GM18502 (cell line): ENCODE measurements around the gene CACNA2D4.

ENCODE experiments used
- ATAC-seq: cut with Tn5 transposase; IDR thresholded peaks from one replicate; pipeline ENCODE4 v1.9.1; 2021; ENCODE audit warnings: mild to moderate bottlenecking; ENCODE audit not compliant: unreplicated experiment, poor library complexity

Gene CACNA2D4

DNA sequence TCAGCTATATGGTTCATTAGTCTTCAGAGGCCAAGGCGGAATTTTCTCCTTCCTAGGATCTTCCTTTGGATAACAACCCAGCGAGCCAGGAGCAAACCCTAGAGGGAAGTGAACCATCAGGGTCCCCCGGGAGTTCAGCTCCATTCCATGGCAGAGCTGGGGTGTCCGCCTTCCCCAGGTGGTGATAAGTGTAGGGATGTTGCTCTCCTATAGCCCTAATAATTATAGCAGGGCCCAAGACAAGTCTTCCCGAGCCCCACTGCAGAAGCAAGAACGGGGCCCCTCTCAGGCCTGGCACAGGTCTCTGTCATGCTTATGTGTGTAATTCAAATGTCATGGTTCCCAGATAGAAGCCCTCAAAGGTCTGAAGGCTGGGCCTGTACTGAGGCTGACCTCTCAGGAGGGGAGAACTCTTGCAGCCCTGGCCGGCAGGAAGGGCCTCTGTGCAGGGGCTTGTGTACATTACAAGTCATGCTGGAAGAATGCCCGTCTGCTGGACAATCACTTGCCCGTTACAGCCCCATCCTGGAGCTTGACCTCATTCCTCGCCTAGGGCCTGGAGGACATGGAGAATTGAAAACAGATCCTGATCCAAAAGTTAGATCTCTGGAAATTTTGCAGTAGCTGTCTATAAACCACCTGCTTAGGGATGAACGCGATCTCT lies 80.8 kb downstream of the CACNA2D4 start:
- ATAC-seq, result no peak

DNA sequence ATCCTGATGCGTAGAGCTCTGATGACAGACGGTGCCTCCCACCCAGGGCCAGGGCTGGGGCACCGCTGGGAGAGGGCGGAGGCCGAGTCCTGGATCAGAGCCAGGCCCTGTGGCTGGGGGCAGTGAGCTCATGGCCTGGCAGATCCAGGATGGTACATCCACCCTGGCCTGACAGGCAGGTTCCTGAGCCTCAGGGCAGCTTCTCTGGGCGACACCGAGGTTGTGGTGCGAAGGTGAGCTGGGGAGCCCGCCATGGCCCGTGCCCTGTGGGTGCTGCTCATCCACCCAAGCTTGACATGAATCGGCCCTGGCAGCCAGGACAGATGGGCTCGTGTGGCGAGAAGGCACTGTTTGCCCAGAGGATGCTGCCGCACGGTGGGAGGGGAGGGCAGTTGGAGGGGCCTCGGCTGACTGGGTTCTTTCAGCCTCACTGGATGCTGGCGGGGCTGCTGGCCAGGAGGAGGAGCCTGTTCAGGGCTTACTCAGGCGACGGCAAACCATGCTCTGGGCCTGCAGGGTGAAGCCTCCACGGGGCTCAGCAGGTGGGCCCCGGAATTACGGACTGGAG lies 81.5 kb downstream of the CACNA2D4 start:
- ATAC-seq, result no peak

DNA sequence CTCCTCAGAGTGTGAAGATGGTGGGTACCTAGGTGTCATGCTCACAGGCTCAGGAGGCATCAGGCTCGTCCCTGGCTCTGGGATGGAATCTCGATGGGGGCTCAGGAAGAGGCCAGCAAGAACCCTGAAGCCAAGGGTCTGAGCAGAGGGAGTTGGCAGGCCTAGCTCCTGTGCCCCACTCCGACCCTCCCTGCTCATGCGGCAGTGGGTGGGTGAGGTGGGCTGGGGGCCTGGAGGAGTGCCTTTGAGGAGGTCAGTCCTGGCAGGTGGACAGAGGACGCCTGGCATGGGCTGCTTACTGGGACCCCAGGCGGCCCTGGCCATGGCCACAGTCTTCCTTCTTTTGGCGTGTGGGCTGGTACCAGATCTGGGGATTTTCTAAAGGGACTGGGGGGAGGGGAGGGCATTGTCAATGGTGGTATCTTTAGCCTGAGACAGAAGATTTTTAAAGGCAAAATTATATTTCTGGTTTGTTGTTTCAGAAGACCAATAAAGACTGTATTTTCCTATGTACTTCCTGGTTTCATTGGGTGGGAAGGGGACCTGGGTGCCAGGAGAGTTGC lies 82.1 kb downstream of the CACNA2D4 start:
- no peak for ATAC-seq

DNA sequence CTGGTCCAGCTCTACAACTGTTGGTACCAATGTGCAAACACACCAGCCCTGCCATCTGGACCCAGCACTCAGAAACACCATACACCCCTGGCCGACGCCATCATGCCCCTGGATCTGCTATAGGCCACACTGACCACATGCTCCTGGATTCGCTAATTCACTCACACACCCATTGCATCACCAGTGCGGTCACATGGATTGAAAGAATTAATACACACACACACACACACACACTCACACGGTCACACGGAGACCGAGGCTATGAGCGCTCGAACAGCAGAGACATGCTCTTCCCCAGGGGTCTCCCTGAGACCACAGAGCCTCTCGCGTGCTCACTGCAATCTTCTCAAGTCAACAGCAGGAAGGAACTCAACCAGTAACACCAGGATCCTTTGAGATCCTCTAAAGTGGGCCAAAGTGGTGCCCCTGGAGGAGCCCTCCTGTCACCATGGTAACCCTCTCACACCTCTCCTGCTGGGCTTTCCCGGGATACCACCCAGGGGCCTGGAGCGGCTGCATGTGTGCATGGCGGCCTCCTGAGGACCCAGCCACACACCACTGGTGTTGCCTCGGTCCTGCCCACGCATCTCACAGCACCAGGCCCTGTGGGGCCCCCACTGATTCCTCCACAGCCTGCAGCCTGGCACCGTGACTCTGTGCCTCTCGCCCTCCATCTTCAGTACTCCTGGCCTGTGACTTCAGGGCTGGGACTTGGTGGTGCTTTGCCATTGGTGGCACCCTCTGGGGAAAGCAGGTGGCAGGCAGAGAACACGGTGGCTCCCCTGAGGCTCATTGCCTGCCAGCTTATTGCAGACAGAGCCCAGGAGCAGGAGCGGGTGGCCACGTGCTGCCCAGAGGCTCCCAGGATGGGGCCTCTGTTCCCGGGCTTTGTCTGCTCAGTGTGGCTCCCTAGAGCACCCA lies 83.0 kb downstream of the CACNA2D4 start:
- no peak for ATAC-seq

DNA sequence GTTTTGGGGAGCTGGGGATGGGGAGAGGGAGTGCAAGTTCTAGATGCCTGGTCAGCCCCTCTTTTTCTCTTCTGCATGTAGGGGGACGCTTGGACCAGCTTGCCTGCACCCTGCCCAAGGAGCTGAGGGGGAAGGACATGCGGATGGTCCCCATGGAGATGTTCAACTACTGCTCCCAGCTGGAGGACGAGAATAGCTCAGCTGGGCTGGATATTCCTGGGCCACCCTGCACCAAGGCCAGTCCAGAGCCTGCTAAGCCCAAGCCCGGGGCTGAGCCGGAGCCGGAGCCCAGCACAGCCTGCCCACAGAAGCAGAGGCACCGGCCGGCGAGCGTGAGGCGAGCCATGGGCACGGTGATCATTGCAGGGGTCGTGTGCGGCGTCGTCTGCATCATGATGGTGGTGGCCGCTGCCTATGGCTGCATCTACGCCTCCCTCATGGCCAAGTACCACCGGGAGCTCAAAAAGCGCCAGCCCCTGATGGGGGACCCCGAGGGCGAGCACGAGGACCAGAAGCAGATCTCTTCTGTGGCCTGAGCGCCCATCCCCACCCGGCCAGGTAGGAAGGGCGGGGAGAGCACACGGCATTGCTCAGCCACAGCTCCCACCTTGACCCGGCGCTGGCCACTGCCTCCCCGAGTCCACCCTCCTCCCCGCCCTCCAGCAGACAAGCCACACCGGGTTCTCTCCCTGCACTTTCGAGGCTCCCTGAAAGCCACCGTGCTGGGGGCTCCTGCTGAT lies 84.1 kb downstream of the CACNA2D4 start:
- no peak for ATAC-seq

DNA sequence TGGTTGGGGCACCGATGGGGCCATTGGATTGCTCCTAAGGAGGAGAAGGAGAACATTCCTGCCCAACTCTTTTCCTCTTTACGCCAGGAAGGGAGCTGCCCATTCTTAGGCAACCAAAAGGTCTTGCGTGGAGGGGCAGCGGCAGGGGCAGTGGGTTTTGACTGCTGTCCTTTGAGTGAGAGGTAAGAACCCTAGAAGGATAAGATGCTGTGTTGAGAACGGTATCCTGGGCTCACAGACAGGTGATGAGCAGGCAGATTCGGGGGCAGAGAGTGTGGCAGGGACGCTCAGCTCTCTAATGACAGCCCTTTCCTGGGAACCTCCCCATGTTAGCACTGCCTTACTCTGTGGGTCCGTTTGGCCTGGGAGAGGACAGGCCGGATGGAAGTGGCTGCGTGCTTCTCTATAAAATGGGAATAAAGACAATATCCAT lies 84.8 kb downstream of the CACNA2D4 start:
- no peak for ATAC-seq

DNA sequence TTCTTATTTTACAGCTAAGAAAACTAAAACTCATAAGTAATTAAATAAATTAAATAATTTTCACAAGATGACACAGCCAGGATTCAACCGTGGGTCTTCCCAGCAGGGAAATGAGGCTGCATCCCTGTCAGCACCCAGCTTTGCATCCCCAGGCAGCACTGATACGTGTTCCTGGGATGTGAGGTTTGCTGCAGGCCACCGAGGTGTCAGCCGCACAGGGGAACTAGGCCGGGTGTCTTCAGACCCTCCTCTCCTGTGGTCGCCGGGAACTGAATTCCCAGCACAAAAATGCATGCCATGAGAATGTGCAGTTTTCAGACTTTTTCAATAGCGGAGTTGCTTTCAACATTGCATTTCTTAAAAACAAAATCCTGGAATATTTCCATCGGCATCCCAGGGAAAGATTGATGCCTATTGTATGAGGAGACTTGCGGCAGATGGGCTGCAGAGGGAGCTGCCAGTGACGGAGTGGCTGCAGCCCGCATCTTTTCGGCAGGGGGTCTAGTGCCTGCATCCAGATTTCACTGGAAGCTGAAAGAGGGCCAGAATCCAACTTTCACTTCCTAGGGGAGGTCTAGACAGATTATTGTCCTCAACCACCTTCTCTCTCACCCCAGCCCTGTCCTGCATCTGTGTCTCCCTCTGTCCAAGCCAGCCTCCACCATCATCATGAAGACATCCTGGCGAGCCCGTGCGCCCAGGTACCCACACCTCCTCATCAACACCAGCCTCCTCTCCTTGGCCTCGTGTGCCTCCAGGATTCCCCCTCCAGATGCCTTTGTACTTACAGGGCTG lies 85.5 kb downstream of the CACNA2D4 start:
- no peak for ATAC-seq

DNA sequence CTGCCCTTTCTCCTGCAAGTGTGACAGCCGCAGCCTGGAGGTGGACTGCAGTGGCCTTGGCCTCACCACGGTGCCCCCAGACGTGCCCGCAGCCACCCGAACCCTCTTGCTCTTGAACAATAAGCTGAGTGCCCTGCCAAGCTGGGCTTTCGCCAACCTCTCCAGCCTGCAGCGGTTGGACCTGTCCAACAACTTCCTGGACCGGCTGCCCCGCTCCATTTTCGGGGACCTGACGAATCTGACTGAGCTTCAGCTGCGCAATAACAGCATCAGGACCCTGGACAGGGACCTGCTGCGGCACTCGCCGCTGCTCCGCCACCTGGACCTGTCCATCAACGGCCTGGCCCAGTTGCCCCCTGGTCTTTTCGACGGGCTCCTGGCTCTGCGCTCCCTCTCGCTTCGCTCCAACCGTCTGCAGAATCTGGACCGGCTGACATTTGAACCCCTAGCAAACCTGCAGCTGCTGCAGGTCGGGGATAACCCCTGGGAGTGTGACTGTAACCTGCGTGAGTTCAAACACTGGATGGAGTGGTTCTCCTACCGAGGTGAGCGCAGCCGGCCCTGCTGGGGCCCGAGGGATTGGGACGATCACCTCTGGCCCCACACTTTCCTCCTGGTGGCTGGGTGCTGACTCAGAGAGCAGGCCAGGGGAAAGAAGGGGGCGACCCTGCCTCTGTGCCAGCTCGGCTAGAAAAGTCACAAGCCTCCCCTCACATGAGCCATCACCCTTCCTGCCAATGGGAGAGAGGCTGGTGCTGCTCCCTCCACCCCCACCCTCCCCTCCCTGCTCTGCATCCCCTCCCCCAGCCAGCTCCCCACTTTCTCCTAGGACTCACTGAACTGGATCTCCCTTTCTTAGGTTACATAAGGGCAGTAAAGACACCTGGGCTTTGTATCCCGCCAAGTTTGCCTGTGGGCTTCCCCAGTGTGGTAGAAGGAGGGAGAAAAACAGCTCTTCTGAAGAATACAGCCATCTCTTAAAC lies 87.2 kb downstream of the CACNA2D4 start:
- no peak for ATAC-seq

DNA sequence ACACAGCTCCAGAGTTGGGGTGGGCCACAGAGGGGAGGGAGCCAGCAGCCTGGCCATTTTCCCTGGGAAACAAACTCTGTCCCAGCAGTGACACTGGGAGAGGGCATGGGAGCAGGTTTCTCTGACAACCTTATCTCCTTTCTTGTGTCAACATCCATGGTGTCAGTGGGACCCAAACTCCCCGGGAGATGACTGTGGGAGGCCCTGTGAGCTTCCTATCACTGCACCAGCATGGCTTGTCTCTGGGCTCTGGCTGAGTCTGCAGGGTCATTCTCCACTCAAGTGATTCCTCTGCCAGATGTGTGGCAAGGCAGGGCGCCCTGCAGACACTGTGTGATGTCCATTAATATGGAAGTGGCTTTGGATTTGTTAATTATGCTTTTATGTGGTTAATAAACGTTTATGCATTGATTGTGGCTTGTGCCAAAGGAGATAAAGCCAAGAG lies 88.0 kb downstream of the CACNA2D4 start:
- ATAC-seq, result no peak

DNA sequence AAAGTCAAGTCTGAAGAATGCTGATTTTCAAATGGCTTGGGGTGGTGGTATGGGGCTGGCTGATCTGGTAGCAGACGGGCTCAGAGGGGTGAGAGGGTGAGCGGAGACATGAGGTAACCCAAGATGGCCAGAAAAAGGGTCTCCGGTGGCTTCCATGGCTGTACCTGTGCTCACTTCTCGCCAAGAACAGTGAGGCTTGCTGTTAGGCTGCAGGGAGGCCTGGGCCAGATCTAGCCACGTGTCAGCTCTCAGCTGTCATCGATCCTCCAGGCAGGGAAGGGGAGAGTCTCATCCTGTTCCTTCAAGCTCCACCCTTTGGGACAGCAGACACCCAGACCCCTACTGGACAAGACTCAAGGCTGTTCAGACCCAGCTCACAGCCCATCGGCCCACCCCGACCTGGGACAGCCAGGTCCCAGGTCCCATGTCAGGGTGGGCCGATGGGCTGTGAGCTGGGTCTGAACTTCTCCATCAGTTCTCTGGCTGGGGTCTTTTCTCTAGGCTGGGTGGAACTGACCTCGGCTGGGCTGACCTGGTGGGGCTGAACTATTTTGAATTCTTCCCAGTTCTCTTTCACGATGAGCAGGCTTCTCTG lies 89.0 kb downstream of the CACNA2D4 start:
- no peak for ATAC-seq

DNA sequence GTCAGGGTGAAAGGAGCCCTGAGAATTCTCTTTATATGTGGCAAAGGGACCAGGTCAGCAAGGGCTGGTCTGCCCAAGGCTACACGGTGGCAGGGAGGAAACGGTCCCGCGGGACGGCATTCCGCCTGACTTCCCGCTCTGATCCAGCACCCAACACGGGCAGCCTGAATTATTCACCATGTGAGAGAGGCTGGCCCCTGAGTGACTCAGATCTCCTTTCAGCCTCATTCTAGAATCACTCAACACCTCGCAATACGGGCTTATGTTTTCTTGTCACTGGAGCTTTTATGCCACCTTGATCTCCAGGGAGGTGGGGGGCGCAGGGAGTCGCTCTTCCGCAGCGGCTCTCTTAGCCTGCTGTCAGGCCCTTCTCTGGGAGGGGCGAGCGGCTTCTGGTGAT lies 89.6 kb downstream of the CACNA2D4 start:
- no peak for ATAC-seq

DNA sequence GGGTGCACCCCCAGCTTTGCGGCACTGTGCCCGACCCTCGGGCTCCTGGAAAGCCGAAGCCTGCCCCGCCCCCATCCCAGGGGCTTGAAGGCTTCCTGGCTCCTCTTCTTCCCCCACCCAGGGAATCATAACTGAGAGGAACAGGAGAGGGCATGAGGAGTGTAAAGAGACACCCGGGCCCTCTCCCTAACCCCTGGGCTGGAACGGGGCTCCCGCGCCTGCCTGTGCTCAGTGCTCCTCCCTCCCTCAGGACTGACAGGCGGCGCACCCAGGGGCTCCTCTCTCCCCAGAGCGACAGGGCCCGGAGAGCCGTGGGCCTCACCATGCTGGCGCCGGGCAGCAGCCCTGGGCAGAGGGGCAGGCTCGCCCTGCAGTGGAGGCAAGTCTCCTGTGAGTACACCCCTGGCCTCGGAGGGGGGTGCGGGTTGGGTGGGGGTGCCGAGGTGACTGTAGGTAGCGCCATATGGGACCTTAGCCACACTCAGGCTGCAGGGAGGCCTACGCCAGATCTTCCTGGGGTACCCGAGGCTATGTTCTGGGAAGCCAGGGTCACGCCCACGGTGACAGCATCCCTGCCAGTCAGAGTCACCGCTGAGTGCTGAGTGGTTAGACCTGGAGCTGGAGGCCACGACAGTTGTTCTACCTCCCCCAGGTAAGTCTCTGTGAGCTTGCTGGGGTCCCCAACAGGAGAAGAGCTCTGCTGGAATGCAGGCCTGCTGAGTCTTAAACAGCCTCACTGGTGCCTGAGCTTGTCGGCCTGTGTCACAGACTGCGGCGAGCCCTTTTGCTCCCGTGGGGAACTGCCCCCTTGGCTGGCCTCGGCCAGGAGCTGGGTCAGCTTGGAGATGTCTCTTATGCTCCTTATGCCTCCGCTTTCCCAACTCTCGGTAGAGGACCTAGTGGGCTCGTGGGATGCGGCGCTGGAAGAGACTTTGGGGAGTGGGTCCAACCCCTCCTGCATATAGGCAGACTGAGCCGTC lies 90.3 kb downstream of the CACNA2D4 start:
- no peak for ATAC-seq

DNA sequence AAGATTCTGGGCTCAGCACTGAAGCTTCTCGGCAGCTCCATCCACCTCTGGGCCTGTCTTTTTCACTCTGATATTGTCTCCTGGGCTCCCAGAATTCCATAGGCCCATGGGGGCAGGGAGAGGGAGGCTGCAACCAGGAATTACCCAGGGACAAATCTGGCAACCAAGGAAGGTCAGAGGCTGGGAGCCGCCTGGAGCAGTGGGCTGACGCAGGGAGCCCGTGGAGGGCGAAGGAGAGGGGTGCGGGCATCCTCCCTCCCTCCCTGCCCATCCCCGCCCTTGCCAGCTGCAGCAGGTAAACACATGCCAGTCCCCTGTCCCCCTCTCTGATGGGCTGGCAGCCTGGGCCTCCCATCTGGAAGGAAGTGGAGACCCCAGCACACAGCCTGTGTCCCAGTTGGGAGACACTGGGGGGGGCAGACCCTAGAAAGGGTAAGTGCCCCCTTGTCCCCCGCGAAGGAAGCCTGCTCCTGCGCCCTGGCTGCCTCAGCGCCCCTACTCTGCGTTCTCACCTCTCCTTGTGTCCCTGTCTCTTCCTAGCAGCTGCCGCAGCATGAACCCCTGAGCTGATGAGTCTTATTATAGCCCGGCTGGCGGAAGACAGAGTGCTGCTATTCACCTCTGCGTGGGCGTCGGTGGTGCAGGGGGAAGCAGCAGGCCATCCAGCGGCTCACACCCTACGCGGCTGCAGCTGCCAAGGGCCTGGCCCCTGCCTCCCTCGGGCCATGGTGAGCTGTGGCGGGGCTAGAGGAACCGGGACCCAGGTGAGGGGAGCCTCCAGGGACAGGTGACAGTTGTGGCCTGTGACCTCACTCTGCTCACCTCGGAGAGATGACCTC lies 91.4 kb downstream of the CACNA2D4 start:
- ATAC-seq, result no peak

DNA sequence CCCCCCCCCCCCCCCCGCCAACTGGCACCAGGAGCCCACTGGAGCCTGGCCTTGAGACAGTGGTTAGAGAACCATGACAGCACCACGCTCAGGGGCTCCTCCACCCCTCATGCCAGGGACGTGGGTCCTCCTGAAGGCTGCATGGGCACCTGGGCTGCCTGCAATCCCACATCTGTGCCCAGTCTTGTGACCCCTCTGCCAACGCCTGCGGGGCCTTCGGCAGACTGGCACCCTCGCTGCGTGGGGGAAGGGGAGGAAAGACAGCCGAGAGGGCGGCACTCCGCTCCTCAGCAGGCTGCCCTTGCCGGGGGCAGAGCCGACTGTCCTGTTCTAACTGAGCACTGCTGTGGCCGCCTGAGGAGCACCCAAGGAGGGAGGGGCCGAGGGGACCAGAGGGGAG lies 92.1 kb downstream of the CACNA2D4 start:
- no peak for ATAC-seq

DNA sequence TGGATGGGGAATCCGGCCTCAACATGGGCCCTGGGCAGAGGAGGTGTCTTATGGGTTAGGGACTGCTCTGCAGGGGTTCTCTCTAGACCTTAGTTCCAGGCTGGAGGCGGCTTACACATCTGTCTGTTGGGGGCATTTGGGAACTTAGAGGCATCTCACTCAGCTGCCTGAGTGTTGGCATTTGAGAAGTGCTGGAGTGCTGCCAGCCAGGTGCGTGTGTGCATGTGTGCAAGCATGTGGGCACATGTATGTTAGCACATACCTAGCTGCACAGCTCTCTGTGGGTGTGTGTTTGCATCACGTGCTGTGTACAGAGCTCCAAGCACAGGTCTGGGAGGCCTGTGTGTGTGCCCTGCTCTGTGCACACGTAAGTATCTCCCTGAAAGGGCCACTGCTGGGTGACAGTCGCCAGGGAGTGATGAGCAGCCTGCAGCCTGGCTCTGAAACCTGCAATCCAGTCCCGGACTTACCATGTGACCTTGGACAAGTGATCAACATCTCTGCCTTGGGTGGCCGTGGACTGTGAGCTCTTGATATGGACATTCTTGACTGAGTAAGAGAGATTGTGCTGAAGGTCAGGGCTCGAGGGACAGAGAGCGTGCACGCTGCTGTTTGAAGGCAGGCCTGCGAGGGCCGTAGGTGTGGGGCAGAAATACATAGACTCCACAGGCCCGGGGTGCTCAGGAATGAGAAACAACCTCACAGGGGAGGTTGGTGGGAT lies 92.9 kb downstream of the CACNA2D4 start:
- no peak for ATAC-seq
